HEK293 (cell line): Measurements from ENCODE around the gene HOXC10.

Experiments used
- GLI4 ChIP-seq: fragments of 450-650 bp; formaldehyde crosslinking; IDR thresholded peaks from 2 replicates; pipeline ENCODE4 v1.5.1; 2016; ENCODE audit warnings: missing biosample characterization, missing genetic modification characterization
- GLIS1 ChIP-seq: fragments of 450-650 bp; formaldehyde crosslinking; IDR thresholded peaks from 2 replicates; pipeline ENCODE4 v1.5.1; 2016; ENCODE audit warnings: missing biosample characterization, missing genetic modification characterization
- HOXD13 ChIP-seq: sonication (generic); formaldehyde crosslinking; IDR thresholded peaks from 2 replicates; pipeline ENCODE4 v1.8.0; 2022; ENCODE audit warnings: missing genetic modification reagents, borderline replicate concordance
- KLF10 ChIP-seq: fragments of 450-650 bp; IDR thresholded peaks from 2 replicates; pipeline ENCODE4 v1.5.1; 2018; ENCODE audit warnings: missing biosample characterization, mild to moderate bottlenecking, missing genetic modification characterization
- KLF16 ChIP-seq: fragments of 450-650 bp; formaldehyde crosslinking; IDR thresholded peaks from 2 replicates; pipeline ENCODE4 v1.5.1; 2017; ENCODE audit warnings: missing biosample characterization, missing genetic modification characterization
- MYNN ChIP-seq: fragments of 450-650 bp; formaldehyde crosslinking; IDR thresholded peaks from 2 replicates; pipeline ENCODE4 v1.5.1; 2016; ENCODE audit warnings: missing biosample characterization, missing genetic modification characterization, borderline replicate concordance
- PRDM1 ChIP-seq: fragments of 450-650 bp; formaldehyde crosslinking; IDR thresholded peaks from 2 replicates; pipeline ENCODE4; 2016; ENCODE audit warnings: missing biosample characterization, missing genetic modification characterization
- PRDM2 ChIP-seq: fragments of 450-650 bp; formaldehyde crosslinking; IDR thresholded peaks from 2 replicates; pipeline ENCODE4 v1.5.1; 2016; ENCODE audit warnings: missing biosample characterization, missing genetic modification characterization, borderline replicate concordance
- SALL2 ChIP-seq: fragments of 450-650 bp; formaldehyde crosslinking; IDR thresholded peaks from 2 replicates; pipeline ENCODE4 v1.5.0; 2017; ENCODE audit warnings: missing biosample characterization, mild to moderate bottlenecking, missing genetic modification characterization, borderline replicate concordance
- SP2 ChIP-seq: fragments of 450-650 bp; formaldehyde crosslinking; IDR thresholded peaks from 2 replicates; pipeline ENCODE4 v1.5.1; 2016; ENCODE audit warnings: missing biosample characterization, missing genetic modification characterization
- ZBTB44 ChIP-seq: fragments of 450-650 bp; IDR thresholded peaks from 2 replicates; pipeline ENCODE4 v1.5.1; 2018; ENCODE audit warnings: missing biosample characterization, mild to moderate bottlenecking, missing genetic modification characterization
- ZFP69B ChIP-seq: fragments of 450-650 bp; formaldehyde crosslinking; IDR thresholded peaks from 2 replicates; pipeline ENCODE4 v1.5.1; 2016; ENCODE audit warnings: missing biosample characterization, missing genetic modification characterization
- ZNF138 ChIP-seq: fragments of 450-650 bp; formaldehyde crosslinking; IDR thresholded peaks from 2 replicates; pipeline ENCODE4 v1.5.1; 2016; ENCODE audit warnings: missing biosample characterization, missing genetic modification characterization, borderline replicate concordance
- ZNF174 ChIP-seq: fragments of 450-650 bp; formaldehyde crosslinking; IDR thresholded peaks from 2 replicates; pipeline ENCODE4 v1.5.0; 2017; ENCODE audit warnings: missing biosample characterization, mild to moderate bottlenecking, missing genetic modification characterization
- ZNF175 ChIP-seq: fragments of 450-650 bp; formaldehyde crosslinking; IDR thresholded peaks from 2 replicates; pipeline ENCODE4 v1.5.1; 2016; ENCODE audit warnings: missing biosample characterization, missing genetic modification characterization
- ZNF184 ChIP-seq: fragments of 450-650 bp; IDR thresholded peaks from 2 replicates; pipeline ENCODE4 v1.5.1; 2018; ENCODE audit warnings: missing biosample characterization, mild to moderate bottlenecking, missing genetic modification characterization
- ZNF324 ChIP-seq: fragments of 450-650 bp; formaldehyde crosslinking; IDR thresholded peaks from 2 replicates; pipeline ENCODE4 v1.5.1; 2016; ENCODE audit warnings: missing biosample characterization, missing genetic modification characterization
- ZNF335 ChIP-seq: fragments of 450-650 bp; formaldehyde crosslinking; conservative IDR thresholded peaks from 2 replicates; pipeline ENCODE4 v1.5.1; 2016; ENCODE audit warnings: missing biosample characterization, missing genetic modification characterization
- ZNF473 ChIP-seq: fragments of 450-650 bp; formaldehyde crosslinking; IDR thresholded peaks from 2 replicates; pipeline ENCODE4 v1.5.1; 2017; ENCODE audit warnings: missing biosample characterization, missing genetic modification characterization
- ZNF501 ChIP-seq: fragments of 450-650 bp; formaldehyde crosslinking; IDR thresholded peaks from 2 replicates; pipeline ENCODE4 v1.5.1; 2016; ENCODE audit warnings: missing biosample characterization, missing genetic modification characterization
- ZNF600 ChIP-seq: fragments of 450-650 bp; formaldehyde crosslinking; IDR thresholded peaks from 2 replicates; pipeline ENCODE4 v1.5.1; 2016; ENCODE audit warnings: missing biosample characterization, missing genetic modification characterization
- ZNF658 ChIP-seq: fragments of 450-650 bp; formaldehyde crosslinking; IDR thresholded peaks from 2 replicates; pipeline ENCODE4; 2016; ENCODE audit warnings: missing biosample characterization, missing genetic modification characterization
- ZNF701 ChIP-seq: fragments of 450-650 bp; formaldehyde crosslinking; IDR thresholded peaks from 2 replicates; pipeline ENCODE4 v1.5.1; 2016; ENCODE audit warnings: missing biosample characterization, missing genetic modification characterization
- ZSCAN30 ChIP-seq: fragments of 450-650 bp; IDR thresholded peaks from 2 replicates; pipeline ENCODE4 v1.5.1; 2018; ENCODE audit warnings: missing biosample characterization, mild to moderate bottlenecking, missing genetic modification characterization, moderate library complexity
- TF ChIP-seq, protein P1 (sequence below): fragments of 450-650 bp; formaldehyde crosslinking; IDR thresholded peaks from 2 replicates; pipeline ENCODE4 v1.5.1; 2016; ENCODE audit warnings: missing biosample characterization, missing genetic modification characterization
- TF ChIP-seq, protein P2 (sequence below): fragments of 450-650 bp; formaldehyde crosslinking; IDR thresholded peaks from 2 replicates; pipeline ENCODE4 v1.5.1; 2017; ENCODE audit warnings: missing biosample characterization, mild to moderate bottlenecking, missing genetic modification characterization, moderate library complexity
- TF ChIP-seq, protein P3 (sequence below): fragments of 450-650 bp; formaldehyde crosslinking; IDR thresholded peaks from 2 replicates; pipeline ENCODE4 v1.5.1; 2017; ENCODE audit warnings: missing biosample characterization, missing genetic modification characterization

HOXC10 gene

GRCh38 chr12:53974084-53975063 lies 10.6 kb upstream of the HOXC10 start, which contains the start of gene HOTAIR (continued):
- TF ChIP-seq MYNN (no peak), PRDM1 (tag by site-specific recombination) (peak; percentile 77), PRDM2 (tag by site-specific recombination) (no peak), ZNF473 (tag by site-specific recombination) (no peak), HOXD13 (no peak), ZFP69B (tag by site-specific recombination) (0 out of 2 replicates have a peak, but pooled peaks have one; percentile 31), ZSCAN30 (tag by site-specific recombination) (peak; percentile 78), KLF16 (tag by site-specific recombination) (peak; percentile 23), SALL2 (tag by site-specific recombination) (no peak), ZNF174 (tag by site-specific recombination) (no peak), ZNF175 (no peak), ZBTB44 (tag by site-specific recombination) (0 out of 2 replicates have a peak, but pooled peaks have one; percentile 8), ZNF600 (peak; percentile 63; the same call in 1 of the 2 replicates), ZNF658 (no peak), ZNF501 (tag by site-specific recombination) (peak; percentile 69; the same call in 1 of the 2 replicates), KLF10 (peak; percentile 19; the same call in 1 of the 2 replicates), ZNF138 (tag by site-specific recombination) (no peak), ZNF324 (tag by site-specific recombination) (peak; percentile 26; the same call in 1 of the 2 replicates), SP2 (peak; percentile 65), GLIS1 (tag by site-specific recombination) (peak; percentile 40), ZNF701 (tag by site-specific recombination) (no peak), ZNF184 (no peak), ZNF335 (tag by site-specific recombination) (peak; percentile 80), GLI4 (tag by site-specific recombination) (no peak)
- TF ChIP-seq, protein P1, sequence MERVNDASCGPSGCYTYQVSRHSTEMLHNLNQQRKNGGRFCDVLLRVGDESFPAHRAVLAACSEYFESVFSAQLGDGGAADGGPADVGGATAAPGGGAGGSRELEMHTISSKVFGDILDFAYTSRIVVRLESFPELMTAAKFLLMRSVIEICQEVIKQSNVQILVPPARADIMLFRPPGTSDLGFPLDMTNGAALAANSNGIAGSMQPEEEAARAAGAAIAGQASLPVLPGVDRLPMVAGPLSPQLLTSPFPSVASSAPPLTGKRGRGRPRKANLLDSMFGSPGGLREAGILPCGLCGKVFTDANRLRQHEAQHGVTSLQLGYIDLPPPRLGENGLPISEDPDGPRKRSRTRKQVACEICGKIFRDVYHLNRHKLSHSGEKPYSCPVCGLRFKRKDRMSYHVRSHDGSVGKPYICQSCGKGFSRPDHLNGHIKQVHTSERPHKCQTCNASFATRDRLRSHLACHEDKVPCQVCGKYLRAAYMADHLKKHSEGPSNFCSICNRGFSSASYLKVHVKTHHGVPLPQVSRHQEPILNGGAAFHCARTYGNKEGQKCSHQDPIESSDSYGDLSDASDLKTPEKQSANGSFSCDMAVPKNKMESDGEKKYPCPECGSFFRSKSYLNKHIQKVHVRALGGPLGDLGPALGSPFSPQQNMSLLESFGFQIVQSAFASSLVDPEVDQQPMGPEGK = peak; percentile 67
- TF ChIP-seq, protein P2, sequence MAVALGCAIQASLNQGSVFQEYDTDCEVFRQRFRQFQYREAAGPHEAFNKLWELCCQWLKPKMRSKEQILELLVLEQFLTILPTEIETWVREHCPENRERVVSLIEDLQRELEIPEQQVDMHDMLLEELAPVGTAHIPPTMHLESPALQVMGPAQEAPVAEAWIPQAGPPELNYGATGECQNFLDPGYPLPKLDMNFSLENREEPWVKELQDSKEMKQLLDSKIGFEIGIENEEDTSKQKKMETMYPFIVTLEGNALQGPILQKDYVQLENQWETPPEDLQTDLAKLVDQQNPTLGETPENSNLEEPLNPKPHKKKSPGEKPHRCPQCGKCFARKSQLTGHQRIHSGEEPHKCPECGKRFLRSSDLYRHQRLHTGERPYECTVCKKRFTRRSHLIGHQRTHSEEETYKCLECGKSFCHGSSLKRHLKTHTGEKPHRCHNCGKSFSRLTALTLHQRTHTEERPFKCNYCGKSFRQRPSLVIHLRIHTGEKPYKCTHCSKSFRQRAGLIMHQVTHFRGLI (tag by site-specific recombination) = peak; percentile 77
- TF ChIP-seq, protein P3, sequence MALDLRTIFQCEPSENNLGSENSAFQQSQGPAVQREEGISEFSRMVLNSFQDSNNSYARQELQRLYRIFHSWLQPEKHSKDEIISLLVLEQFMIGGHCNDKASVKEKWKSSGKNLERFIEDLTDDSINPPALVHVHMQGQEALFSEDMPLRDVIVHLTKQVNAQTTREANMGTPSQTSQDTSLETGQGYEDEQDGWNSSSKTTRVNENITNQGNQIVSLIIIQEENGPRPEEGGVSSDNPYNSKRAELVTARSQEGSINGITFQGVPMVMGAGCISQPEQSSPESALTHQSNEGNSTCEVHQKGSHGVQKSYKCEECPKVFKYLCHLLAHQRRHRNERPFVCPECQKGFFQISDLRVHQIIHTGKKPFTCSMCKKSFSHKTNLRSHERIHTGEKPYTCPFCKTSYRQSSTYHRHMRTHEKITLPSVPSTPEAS (tag by site-specific recombination) = no peak
